GM19372 (cell line): ENCODE results near the gene MON2.

Experiments
- ATAC-seq: cut with Tn5 transposase; IDR thresholded peaks from one replicate; pipeline ENCODE4 v1.9.1; 2021; ENCODE audit warnings: mild to moderate bottlenecking, low read depth, moderate library complexity; ENCODE audit not compliant: unreplicated experiment

The MON2 gene

GRCh38 chr12:62604871-62605270 lies 138.2 kb downstream of the MON2 start:
- ATAC-seq = no peak

DNA sequence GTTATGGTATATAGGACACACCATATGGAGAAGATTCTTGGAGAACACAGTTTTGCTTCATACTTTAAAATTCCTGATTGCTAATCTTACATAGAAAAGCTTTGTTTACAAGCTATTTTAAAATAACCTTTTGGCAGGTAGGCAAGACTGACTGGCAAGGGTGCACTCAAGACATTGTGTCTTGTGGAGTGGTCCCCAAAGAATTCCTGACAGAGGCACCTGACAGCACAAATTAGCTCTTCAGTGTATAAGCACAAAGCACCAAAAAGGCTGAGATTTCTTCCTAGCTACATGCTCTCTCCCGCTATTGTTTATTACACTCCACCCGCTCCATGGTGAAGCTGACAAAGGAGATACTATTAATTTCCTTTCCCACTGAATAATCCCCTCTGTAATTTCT lies 139.4 kb downstream of the MON2 start:
- no peak for ATAC-seq

- no peak for ATAC-seq
Observed at GRCh38 chr12:62606654-62607053, 140.0 kb downstream of the MON2 start.

GRCh38 chr12:62613081-62613480 lies 146.5 kb downstream of the MON2 start:
- no peak for ATAC-seq

DNA sequence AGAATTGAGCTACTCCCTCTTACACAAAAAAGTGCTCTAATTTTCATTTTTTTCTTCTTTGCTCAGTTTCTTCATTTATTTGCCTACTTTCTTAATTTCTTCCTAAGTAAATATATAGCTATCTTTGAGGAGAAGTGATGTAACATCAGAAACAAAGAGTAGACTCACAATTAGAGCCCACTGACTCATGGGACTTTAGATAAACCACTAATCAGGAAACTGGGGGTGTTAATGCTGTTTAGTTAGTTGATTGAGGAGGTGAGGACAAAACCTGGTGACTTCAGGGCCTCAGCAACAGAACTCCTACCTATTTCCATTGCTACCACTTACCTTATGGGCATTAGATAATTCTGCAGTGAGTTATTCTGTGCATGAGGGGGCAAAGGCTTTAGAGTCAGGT lies 151.7 kb downstream of the MON2 start:
- no peak for ATAC-seq

DNA sequence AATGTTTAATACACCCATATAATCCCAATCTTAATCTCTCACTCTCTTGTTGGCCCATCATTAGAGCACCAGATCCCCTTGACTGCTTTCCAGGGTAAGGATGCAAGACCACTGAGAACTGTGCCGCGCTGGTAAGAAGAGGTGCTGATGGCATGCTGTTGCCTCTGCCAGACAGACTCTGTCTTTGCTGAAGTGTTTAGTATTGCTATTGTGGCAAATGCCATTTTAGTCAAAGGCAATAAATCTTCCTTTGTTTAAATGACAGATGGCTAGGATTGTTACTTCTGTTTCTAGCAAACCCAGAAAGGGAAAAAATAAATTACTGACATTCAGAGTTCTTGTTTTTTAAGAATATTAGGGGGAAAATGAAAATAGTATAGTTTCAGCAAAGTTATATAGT lies 152.3 kb downstream of the MON2 start:
- ATAC-seq = no peak

- no peak for ATAC-seq
Observed at GRCh38 chr12:62621101-62621638, 154.5 kb downstream of the MON2 start.

DNA sequence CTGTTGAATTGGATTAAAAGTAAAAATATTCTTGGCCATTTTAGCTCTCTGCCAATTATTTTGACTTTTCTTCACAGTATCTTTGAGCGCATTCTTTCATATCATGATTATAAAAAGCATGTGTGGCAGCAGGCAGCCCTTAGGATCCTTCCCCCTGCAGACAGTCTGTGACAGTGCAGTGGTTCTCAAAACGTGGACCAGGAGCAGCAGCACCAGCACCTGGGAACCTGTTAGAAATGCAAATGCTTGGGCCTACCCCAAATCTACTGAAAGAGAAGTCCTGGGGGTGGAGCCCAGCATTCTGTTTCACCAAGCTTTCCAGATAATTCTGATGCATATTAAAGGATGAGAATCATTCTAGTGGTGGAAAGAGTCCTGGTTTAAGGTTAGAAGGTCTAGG lies 155.6 kb downstream of the MON2 start:
- no peak for ATAC-seq

GRCh38 chr12:62625228-62625627 lies 158.6 kb downstream of the MON2 start:
- no peak for ATAC-seq

DNA sequence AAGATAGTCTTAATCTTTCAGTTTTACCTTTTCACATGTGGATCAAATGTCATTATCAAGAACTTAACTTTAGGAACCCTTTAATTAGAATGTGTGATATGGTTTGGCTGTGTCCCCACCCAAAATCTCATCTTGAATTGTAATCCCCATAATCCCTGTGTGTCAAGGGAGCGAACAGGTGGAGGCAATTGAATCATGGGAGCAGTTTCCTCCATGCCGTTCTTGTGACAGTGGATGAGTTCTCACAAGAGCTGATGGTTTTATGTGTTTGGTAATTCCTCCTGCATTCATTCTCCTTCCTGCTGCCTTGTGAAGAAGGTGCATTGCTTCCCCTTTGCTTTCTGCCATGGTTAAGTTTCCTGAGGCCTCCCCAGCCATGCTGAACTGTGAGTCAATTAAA lies 160.6 kb downstream of the MON2 start:
- no peak for ATAC-seq

DNA sequence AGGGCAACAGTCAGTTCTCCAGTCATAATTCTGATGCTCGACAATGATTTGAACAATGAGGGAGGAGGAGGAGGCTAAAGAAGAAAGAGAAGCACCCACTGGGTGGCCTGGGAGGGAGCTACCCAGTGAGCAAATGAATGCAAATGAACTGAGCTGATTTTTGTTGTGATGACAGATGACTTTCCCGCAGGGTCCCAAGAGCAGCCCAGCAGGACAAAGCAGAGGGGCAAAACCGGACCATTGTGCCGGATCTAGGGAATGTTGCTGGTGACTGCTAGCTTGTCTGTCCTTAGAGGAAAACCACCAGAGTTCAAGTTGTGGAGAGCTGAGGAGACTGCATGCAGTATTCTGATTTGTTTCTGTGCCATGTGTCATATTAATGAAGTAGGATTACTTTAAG lies 162.8 kb downstream of the MON2 start:
- no peak for ATAC-seq

GRCh38 chr12:62629971-62630739 lies 163.5 kb downstream of the MON2 start:
- ATAC-seq = no peak

DNA sequence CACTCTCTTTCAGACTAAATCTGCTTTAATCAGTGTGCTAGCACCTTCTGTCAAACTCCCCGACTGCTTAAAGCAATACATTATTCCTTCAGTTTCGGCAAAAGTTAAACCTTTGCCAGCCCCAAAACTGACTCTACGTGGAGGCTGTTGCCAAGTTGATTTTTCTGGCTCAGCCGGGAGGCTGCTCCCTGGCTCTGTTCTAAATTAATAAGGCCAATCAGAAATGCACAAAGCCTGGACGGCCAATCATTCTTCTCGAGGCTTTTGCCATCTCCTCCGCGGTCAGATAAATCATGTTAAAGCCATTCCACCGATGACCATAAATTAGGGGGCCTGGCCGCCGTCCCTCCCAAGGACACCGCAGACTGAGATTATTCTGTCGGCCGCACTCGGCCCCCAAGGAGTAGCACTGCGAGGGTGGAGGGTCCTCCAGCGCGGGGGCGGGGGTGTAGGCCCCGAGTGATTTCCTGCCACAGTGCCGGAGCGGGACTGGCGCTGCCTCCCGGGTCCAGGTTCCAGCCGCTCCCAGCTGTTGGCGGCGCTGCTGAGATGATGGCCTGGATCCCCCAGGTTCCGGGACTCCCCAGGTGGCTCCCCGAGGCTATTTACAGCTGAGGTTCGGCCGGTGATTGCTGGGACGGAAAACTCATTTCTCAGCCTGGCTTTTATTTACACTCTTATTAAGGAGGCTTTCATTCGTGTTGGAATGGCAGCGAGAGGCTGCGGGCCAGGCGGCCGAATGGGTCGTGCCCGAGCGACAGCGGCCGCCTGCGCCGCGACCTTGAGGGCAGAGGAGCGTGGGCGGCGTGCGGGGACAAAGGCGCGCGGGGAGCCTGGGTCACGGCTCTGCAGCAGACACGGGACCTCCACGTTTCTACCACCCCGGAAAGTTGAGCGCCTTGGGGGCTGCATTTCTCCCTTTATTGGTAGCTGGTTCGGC lies 165.1 kb downstream of the MON2 start:
- ATAC-seq = peak; percentile 55

GRCh38 chr12:62632411-62632918 lies 165.8 kb downstream of the MON2 start:
- ATAC-seq = peak; percentile 18

- ATAC-seq = no peak
Observed at GRCh38 chr12:62635649-62636048, 169.0 kb downstream of the MON2 start.

- ATAC-seq = no peak
Observed at GRCh38 chr12:62637679-62638078, 171.1 kb downstream of the MON2 start.

GRCh38 chr12:62640910-62641448 lies 174.4 kb downstream of the MON2 start:
- peak; percentile 92 for ATAC-seq

GRCh38 chr12:62642486-62642885 lies 175.9 kb downstream of the MON2 start:
- ATAC-seq = no peak

DNA sequence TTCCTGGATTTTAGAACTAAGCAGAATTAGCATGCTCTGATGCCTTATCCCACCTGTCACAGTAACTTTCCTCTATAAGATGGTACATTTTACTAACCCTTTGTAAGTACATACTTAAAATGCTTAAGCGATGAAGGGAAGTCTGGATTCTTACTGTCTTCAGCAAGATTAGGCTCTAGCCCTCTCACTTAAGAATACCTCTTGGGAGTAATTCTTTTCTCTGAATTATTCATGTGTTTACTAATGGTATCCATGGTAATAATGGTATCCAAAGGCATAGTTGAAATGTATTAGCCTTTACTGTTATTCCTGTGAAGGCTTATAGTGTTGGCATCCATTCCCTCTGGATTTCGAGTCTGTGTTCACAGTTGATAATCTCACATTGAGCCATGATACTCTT lies 176.9 kb downstream of the MON2 start:
- ATAC-seq = no peak

DNA sequence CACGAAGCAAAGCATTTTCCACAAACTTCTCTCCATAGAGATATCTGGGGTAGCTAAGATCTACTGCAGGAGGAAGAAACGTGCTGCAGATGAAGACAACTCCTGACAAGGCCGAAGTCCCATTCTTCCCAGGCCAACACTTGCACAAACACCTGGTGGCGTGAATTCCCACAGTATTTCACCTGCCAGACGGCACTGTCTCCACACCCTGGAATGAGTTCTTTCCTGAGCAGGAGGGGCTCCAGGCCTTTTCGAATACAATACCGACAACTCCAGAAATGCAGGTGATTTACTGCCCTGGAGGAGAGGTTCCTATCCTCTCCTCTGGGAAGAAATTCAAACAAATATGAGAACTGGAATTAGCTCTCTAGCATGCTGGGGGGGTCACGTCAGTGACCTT lies 179.9 kb downstream of the MON2 start:
- no peak for ATAC-seq

DNA sequence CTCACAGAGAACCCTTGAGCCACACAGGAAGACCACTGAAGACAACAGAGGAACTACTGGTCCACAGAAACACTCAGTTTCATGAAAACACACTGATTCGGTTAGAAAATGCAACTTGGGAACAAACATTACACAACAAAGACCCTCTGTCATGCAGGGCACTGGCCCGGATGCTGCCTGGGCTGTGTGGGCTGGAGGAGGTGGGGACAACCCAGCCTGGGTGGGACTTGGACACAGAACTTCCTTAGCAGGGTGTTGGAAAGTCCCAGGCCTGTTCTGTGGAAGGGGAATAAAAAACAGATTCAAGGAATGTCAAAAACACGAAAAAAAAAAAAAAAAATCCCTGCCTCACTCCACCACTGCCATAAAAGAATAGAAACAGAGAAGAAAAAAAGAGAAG lies 181.0 kb downstream of the MON2 start:
- ATAC-seq = no peak
